ENCODE data around the gene RRAS.

Gene RRAS

GRCh38 chr19:49676784-49677230, 36.9 kb upstream of the RRAS start:
- peak overlapping the region; percentile 100 for H3K4me3 ChIP-seq (ENCODE audit: low read depth, low read length)
- peak; percentile 100 for DNase-seq (ENCODE audit: low read depth)
- no peak for TF ChIP-seq CTCF (IDR thresholded peaks at IDR 0.05; ENCODE audit: low read depth, low read length, missing control alignments)

GRCh38 chr19:49676136-49676783, 36.3 kb upstream of the RRAS start:
- peak overlapping the region; percentile 90 for H3K4me3 ChIP-seq (ENCODE audit: low read depth, low read length)
- TF ChIP-seq CTCF (IDR thresholded peaks at IDR 0.05; ENCODE audit: low read depth, low read length, missing control alignments): no peak
- DNase-seq (ENCODE audit: low read depth): peak; percentile 89

- DNase-seq (ENCODE audit: low read depth): no peak
- peak overlapping the region; percentile 16; the same call in 1 of the 2 replicates for H3K4me3 ChIP-seq (ENCODE audit: low read depth, low read length)
These were observed 32.4 kb upstream of the RRAS start for GRCh38 chr19:49672131-49672919.

GRCh38 chr19:49669516-49669915, 29.6 kb upstream of the RRAS start:
- H3K4me3 ChIP-seq (ENCODE audit: low read depth, low read length): no peak overlapping the region
- no peak for DNase-seq (ENCODE audit: low read depth)
- TF ChIP-seq CTCF (IDR thresholded peaks at IDR 0.05; ENCODE audit: low read depth, low read length, missing control alignments): no peak

More at GRCh38 chr19:49672131-49672919, 32.4 kb upstream of the RRAS start:
- peak; percentile 97 for TF ChIP-seq CTCF (IDR thresholded peaks at IDR 0.05; ENCODE audit: low read depth, low read length, missing control alignments)

- no peak for TF ChIP-seq CTCF (IDR thresholded peaks at IDR 0.05; ENCODE audit: low read depth, low read length, missing control alignments)
- no peak for DNase-seq (ENCODE audit: low read depth)
- H3K4me3 ChIP-seq (ENCODE audit: low read depth, low read length): no peak overlapping the region
These were observed 27.5 kb upstream of the RRAS start for GRCh38 chr19:49667473-49667872.

GRCh38 chr19:49666120-49666444, 26.1 kb upstream of the RRAS start:
- no peak for DNase-seq (ENCODE audit: low read depth)
- peak overlapping the region; percentile 94 for H3K4me3 ChIP-seq (ENCODE audit: low read depth, low read length)
- no peak for TF ChIP-seq CTCF (IDR thresholded peaks at IDR 0.05; ENCODE audit: low read depth, low read length, missing control alignments)

All from GM12864 (cell line).